Measurements from ENCODE around the gene MAP3K2.

Gene MAP3K2

DNA sequence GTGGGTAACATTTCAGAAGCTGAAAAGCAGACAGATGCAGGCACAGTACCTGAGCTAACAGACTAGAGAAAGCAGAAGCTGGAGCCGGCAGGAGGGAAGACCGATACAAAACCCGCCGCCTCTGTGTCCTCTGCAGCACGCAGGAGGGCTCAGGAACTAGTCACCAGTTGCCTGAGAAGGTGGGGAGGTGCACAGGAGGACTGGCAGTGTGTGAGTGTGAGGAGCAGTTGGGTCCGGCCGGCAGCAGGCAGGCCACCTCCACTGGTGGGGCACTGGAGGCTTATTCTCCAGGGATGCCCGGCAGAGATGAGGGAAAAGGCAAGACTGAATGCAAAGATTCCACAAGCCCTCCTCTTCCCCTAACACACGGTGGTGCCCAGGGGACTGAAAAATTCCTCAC is 112.0 kb downstream of the MAP3K2 start:
- CTCF ChIA-PET, result no interaction called here
- no peak for DNase-seq (ENCODE audit: extremely low spot score)
- POLR2A ChIA-PET, result no interaction called here
- TF ChIP-seq LEF1 (IDR thresholded peaks at IDR 0.05; ENCODE audit: borderline replicate concordance) (no peak), SUZ12 (IDR thresholded peaks at IDR 0.05) (no peak), SP1 (IDR thresholded peaks at IDR 0.05) (no peak), CTBP1 (IDR thresholded peaks at IDR 0.05; ENCODE audit: borderline replicate concordance) (no peak), FOXA1 (IDR thresholded peaks at IDR 0.05) (no peak), FOXK2 (IDR thresholded peaks at IDR 0.05) (no peak), L3MBTL2 (conservative IDR thresholded peaks at IDR 0.05) (no peak), HDGF (IDR thresholded peaks at IDR 0.05; ENCODE audit: borderline replicate concordance) (no peak), FOXM1 (IDR thresholded peaks at IDR 0.05; ENCODE audit: borderline replicate concordance) (no peak), NFRKB (IDR thresholded peaks at IDR 0.05) (no peak), ELF4 (IDR thresholded peaks at IDR 0.05) (no peak), ARNT (IDR thresholded peaks at IDR 0.05) (no peak), ZNF384 (IDR thresholded peaks at IDR 0.05) (no peak), TARDBP (IDR thresholded peaks at IDR 0.05) (no peak), BHLHE40 (IDR thresholded peaks at IDR 0.05; ENCODE audit: borderline replicate concordance) (no peak)
- TF ChIP-seq, protein P1, sequence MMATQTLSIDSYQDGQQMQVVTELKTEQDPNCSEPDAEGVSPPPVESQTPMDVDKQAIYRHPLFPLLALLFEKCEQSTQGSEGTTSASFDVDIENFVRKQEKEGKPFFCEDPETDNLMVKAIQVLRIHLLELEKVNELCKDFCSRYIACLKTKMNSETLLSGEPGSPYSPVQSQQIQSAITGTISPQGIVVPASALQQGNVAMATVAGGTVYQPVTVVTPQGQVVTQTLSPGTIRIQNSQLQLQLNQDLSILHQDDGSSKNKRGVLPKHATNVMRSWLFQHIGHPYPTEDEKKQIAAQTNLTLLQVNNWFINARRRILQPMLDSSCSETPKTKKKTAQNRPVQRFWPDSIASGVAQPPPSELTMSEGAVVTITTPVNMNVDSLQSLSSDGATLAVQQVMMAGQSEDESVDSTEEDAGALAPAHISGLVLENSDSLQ (IDR thresholded peaks at IDR 0.05), result no peak

DNA sequence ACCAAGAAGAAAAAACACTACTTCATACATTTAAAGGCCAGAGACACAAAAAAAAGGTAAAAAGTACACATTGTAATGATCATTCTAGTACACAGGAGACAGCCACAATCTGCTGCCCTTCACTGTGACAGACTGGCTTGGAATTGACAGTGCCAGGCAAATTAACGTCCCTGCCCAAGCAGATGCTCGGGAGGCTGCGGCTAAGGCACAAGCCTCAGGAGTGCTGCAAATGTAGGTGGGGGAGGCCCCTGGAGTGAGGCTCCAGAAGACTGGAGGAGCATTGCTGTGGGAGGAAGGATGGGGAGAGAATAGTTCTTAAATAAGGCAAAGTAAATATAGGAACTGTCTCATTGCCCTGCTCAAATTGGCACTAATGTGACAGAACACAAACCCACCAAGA is 112.4 kb downstream of the MAP3K2 start:
- CTCF ChIA-PET, result no interaction called here
- POLR2A ChIA-PET, result no interaction called here

DNA sequence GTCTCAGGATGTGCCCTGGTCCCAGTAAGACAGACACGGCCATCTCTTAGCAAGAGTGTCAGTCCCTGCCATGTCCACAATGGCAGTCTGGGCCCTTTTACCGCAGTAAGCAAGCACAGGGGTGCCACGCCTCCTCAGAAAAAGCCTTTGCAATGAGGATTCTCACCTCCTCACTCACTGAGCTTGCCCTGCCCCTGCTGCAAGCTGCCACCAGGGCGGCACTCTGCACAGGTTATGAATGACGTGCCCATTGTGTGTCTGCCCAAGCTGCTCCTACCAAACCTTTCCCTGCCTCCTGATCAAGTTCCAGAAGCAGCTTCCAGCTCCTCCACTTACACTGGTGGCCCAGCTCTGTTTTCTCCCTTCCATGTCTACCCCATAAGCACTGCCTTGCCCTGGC is 117.1 kb downstream of the MAP3K2 start:
- POLR2A ChIA-PET, result interaction anchor here (1.5 kb wide), 1 partner anchor 23 kb away, joined by 6 read pairs; the partner anchor contains the start of gene ERCC3
- DNase-seq (ENCODE audit: extremely low spot score), result no peak
- CTCF ChIA-PET, result no interaction called here
- TF ChIP-seq, protein P1 (IDR thresholded peaks at IDR 0.05), result no peak
- no peak for TF ChIP-seq SUZ12 (IDR thresholded peaks at IDR 0.05)
- TF ChIP-seq SP1 (IDR thresholded peaks at IDR 0.05), result no peak
- TF ChIP-seq ZNF384 (IDR thresholded peaks at IDR 0.05), result no peak
- TF ChIP-seq NFRKB (IDR thresholded peaks at IDR 0.05), result no peak
- no peak for TF ChIP-seq ELF4 (IDR thresholded peaks at IDR 0.05)
- no peak for TF ChIP-seq FOXM1 (IDR thresholded peaks at IDR 0.05; ENCODE audit: borderline replicate concordance)
- TF ChIP-seq FOXA1 (IDR thresholded peaks at IDR 0.05), result no peak
- TF ChIP-seq ARNT (IDR thresholded peaks at IDR 0.05), result no peak
- no peak for TF ChIP-seq CTBP1 (IDR thresholded peaks at IDR 0.05; ENCODE audit: borderline replicate concordance)
- TF ChIP-seq FOXK2 (IDR thresholded peaks at IDR 0.05), result no peak
- no peak for TF ChIP-seq BHLHE40 (IDR thresholded peaks at IDR 0.05; ENCODE audit: borderline replicate concordance)
- TF ChIP-seq LEF1 (IDR thresholded peaks at IDR 0.05; ENCODE audit: borderline replicate concordance), result no peak
- no peak for TF ChIP-seq TARDBP (IDR thresholded peaks at IDR 0.05)
- no peak for TF ChIP-seq L3MBTL2 (conservative IDR thresholded peaks at IDR 0.05)

More for the DNA sequence above, 112.4 kb downstream of the MAP3K2 start:
- no peak for DNase-seq (ENCODE audit: extremely low spot score)
- TF ChIP-seq NFRKB (IDR thresholded peaks at IDR 0.05), result no peak
- TF ChIP-seq ZNF384 (IDR thresholded peaks at IDR 0.05), result no peak
- no peak for TF ChIP-seq LEF1 (IDR thresholded peaks at IDR 0.05; ENCODE audit: borderline replicate concordance)

DNA sequence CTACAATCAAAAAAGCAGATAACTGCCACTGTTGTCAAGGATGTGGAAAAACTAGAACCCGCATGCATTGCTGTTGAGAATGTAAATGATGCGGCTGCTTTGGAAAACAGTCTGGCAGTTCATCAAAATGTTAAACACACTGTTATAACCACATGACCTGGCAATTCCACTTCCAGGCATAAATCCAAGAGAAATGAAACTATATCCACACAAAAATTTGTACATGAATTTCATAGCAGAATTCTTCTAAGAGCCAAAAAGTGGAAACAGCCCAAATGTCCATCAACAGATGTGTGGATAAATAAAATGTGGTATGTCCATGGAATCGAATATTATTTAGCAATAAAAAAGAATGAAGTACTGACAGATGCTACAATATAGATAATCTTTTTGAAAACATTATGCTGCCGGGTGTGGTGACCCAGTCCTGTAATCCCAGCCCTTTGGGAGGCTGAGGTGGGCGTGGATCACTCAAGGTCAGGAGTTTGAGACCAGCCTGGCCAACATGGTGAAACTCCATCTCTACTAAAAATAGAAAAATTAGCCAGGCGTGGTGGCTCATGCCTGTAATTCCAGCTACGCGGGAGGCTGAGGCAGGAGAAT is 125.9 kb downstream of the MAP3K2 start:
- POLR2A ChIA-PET, result no interaction called here
- CTCF ChIA-PET, result interaction anchor here (1.2 kb wide), 1 partner anchor 64 kb away, joined by 3 read pairs; no protein-coding TSS in a partner anchor
- TF ChIP-seq CTBP1 (IDR thresholded peaks at IDR 0.05; ENCODE audit: borderline replicate concordance) (no peak), BHLHE40 (IDR thresholded peaks at IDR 0.05; ENCODE audit: borderline replicate concordance) (no peak), SP1 (IDR thresholded peaks at IDR 0.05) (no peak), TARDBP (IDR thresholded peaks at IDR 0.05) (no peak), L3MBTL2 (conservative IDR thresholded peaks at IDR 0.05) (no peak), SUZ12 (IDR thresholded peaks at IDR 0.05) (no peak), ELF4 (IDR thresholded peaks at IDR 0.05) (no peak), FOXK2 (IDR thresholded peaks at IDR 0.05) (no peak)
- TF ChIP-seq, protein P1 (IDR thresholded peaks at IDR 0.05), result no peak
- DNase-seq (ENCODE audit: extremely low spot score), result no peak

DNA sequence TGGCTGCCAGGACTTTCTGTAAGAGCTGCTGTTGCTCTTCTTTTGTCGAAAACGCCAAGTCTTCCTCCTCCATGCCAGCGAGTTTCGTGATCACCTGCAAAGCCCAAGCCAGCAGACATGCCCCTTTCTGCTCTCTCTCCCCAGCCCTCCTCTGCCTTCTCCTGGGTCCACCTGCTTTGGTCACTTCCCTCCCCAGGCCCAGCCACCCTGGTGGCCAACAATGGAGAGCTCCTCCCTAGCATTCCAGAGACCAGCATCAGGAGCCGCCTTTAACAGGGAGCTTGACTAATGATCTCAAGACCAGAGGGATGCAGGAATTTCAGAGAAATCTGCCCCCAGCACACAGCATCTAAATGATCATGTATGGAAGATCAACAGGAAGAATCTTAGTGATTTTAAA is 128.4 kb downstream of the MAP3K2 start:
- TF ChIP-seq NFRKB (IDR thresholded peaks at IDR 0.05) (no peak), SP1 (IDR thresholded peaks at IDR 0.05) (no peak), HDGF (IDR thresholded peaks at IDR 0.05; ENCODE audit: borderline replicate concordance) (no peak), BHLHE40 (IDR thresholded peaks at IDR 0.05; ENCODE audit: borderline replicate concordance) (no peak), LEF1 (IDR thresholded peaks at IDR 0.05; ENCODE audit: borderline replicate concordance) (no peak), ELF4 (IDR thresholded peaks at IDR 0.05) (no peak), FOXM1 (IDR thresholded peaks at IDR 0.05; ENCODE audit: borderline replicate concordance) (no peak), L3MBTL2 (conservative IDR thresholded peaks at IDR 0.05) (no peak), FOXK2 (IDR thresholded peaks at IDR 0.05) (no peak), FOXA1 (IDR thresholded peaks at IDR 0.05) (no peak), CTBP1 (IDR thresholded peaks at IDR 0.05; ENCODE audit: borderline replicate concordance) (no peak), ARNT (IDR thresholded peaks at IDR 0.05) (no peak), ZNF384 (IDR thresholded peaks at IDR 0.05) (no peak), TARDBP (IDR thresholded peaks at IDR 0.05) (no peak), SUZ12 (IDR thresholded peaks at IDR 0.05) (no peak)
- TF ChIP-seq, protein P1 (IDR thresholded peaks at IDR 0.05), result no peak
- ChIA-PET POLR2A (no interaction called here), CTCF (no interaction called here)

More for the DNA sequence above, 128.4 kb downstream of the MAP3K2 start:
- no peak for DNase-seq (ENCODE audit: extremely low spot score)

Data from HEK293T (cell line).